Sigmoid colon (tissue), 4 donors: Measurements from ENCODE around the gene PRDM11.

Experiments used
- POLR2A ChIP-seq, 2 donors: fragments of 450-650 bp; IDR thresholded peaks; one replicate each; pipeline ENCODE4 v1.6.1; 2016; ENCODE audit warnings: antibody characterized with exemption in 2 of 2, mild to moderate bottlenecking in 2 of 2, moderate library complexity in 2 of 2
- POLR2AphosphoS5 ChIP-seq, 4 donors: sonication (generic); formaldehyde crosslinking; IDR thresholded peaks; one replicate each; pipeline ENCODE4 v1.6.1; 2017; ENCODE audit warnings: antibody characterized with exemption in 4 of 4
- TF ChIP-seq, protein P1 (sequence below), 4 experiments: fragments of 450-650 bp in 3 of 4; fragments of 200-600 bp in 1 of 4; IDR thresholded peaks; one replicate each; pipeline ENCODE4 v1.5.1; 2016 to 2019; ENCODE audit warnings: antibody characterized with exemption in 4 of 4, mild to moderate bottlenecking in 3 of 4, moderate library complexity in 2 of 4

DNA sequence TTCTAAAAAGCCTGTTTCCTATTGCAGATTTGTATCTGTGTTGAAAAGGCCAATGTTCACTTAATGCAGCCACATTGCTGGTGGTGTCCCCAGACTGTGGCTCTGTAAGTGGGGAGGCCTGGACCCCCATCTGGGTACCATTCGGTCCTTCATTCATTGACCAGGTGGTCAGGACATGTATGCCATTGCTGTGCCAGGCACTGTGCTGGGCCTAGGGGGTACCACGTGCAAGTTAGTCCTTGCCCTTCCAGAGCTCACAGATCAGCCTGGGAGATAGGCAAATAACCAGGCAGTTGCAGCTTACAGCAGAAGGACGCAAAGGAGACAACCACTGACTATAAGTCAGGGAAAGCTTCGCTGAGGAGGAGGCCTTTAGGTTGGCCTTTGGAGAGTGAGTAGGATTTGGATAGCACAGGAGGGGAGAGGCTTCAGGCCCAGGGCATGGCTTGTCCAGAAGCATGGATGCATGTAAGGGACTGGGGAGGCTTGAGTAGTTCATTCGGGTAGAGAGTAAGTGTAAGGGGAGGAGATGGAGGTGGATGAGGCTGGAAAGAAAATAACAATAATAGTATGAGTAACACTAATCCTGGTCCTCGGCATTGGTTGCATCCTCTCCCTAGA is 5.0 kb downstream of the PRDM11 start:
- TF ChIP-seq, protein P1, sequence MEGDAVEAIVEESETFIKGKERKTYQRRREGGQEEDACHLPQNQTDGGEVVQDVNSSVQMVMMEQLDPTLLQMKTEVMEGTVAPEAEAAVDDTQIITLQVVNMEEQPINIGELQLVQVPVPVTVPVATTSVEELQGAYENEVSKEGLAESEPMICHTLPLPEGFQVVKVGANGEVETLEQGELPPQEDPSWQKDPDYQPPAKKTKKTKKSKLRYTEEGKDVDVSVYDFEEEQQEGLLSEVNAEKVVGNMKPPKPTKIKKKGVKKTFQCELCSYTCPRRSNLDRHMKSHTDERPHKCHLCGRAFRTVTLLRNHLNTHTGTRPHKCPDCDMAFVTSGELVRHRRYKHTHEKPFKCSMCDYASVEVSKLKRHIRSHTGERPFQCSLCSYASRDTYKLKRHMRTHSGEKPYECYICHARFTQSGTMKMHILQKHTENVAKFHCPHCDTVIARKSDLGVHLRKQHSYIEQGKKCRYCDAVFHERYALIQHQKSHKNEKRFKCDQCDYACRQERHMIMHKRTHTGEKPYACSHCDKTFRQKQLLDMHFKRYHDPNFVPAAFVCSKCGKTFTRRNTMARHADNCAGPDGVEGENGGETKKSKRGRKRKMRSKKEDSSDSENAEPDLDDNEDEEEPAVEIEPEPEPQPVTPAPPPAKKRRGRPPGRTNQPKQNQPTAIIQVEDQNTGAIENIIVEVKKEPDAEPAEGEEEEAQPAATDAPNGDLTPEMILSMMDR (IDR thresholded peaks at IDR 0.05), result no peak
- TF ChIP-seq POLR2A (IDR thresholded peaks at IDR 0.05) (no peak), POLR2AphosphoS5 (IDR thresholded peaks at IDR 0.05) (no peak)
